Esophagus (tissue), 2 donors: ENCODE measurements around the gene ADCYAP1R1. TPM values are rescaled to one million over a fixed set of nuclear protein-coding genes. Genes with fewer than 3 reads are reported as not detected.
A peak's percentile ranks its signal among the peaks of the same experiment; 100 is the strongest.

ENCODE experiments used
- H3K27ac ChIP-seq, 2 donors: one replicate each; pipeline ENCODE4 v1.5.1; 2013; ENCODE audit warnings: low read depth in 2 of 2, mild to moderate bottlenecking in 2 of 2, inconsistent platforms in 1 of 2, low read length in 1 of 2, moderate library complexity in 1 of 2
- H3K27me3 ChIP-seq, 2 donors: one replicate each; pipeline ENCODE4 v1.6.1; 2013; ENCODE audit warnings: low read length in 2 of 2, control low read depth in 1 of 2, mild to moderate bottlenecking in 1 of 2; ENCODE audit not compliant: insufficient read depth in 2 of 2, control insufficient read depth in 1 of 2
- H3K36me3 ChIP-seq, 2 donors: one replicate each; pipeline ENCODE4 v1.6.1; 2013; ENCODE audit warnings: low read length in 1 of 2; ENCODE audit not compliant: control insufficient read depth in 2 of 2, insufficient read depth in 2 of 2
- H3K4me1 ChIP-seq, 2 donors: one replicate each; pipeline ENCODE4 v1.6.1; 2013; ENCODE audit warnings: low read length in 1 of 2; ENCODE audit not compliant: control insufficient read depth in 2 of 2, insufficient read depth in 2 of 2
- H3K4me3 ChIP-seq, 2 donors: one replicate each; pipeline ENCODE4 v1.5.1; 2013; ENCODE audit warnings: low read length in 2 of 2, mild to moderate bottlenecking in 2 of 2, low read depth in 1 of 2, moderate library complexity in 1 of 2
- H3K9me3 ChIP-seq, 2 donors: one replicate each; pipeline ENCODE4 v1.6.1; 2013; ENCODE audit warnings: mild to moderate bottlenecking in 2 of 2, low read depth in 1 of 2, low read length in 1 of 2, moderate library complexity in 1 of 2; ENCODE audit not compliant: control insufficient read depth in 2 of 2, insufficient read depth in 1 of 2
- WGBS, 2 donors: extraction: QIAGEN DNeasy Blood & Tissue Kit; methylation state at CpG; one replicate each; pipeline ENCODE4 v1.1.7; 2013; 5-methylcytosine and 5-hydroxymethylcytosine counted together
- polyA plus RNA-seq, 2 donors: library from polyadenylated mRNA; stranded (reverse); fragments of 200-250 nt; gene quantifications; one replicate each; pipeline ENCODE4 v1.2.3, GENCODE V29; 2013
- donor health status: healthy with polysubstance abuse.
- donor health status: Bipolar disorder and iron deficiency.

Gene ADCYAP1R1
- polyA plus RNA-seq: under 1 TPM; 0.11 to 0.12 TPM

GRCh38 chr7:31051598-31052486, at the start of gene ADCYAP1R1:
ADCYAP1R1 (plus strand) TSS chr7:31052308; CDS start chr7:31063265, 10,957 bp downstream.
- Histone ChIP-seq H3K27ac (no peak within 1 kb of the TSS), H3K4me3 (peak within 1 kb of the TSS; percentile 4 to 28), H3K27me3 (peaks cover 6% of the 10 kb centered on the region in 2 donors), H3K4me1 (no peaks in the 10 kb centered on the region), H3K36me3 (no peaks in the 10 kb centered on the region), H3K9me3 (no peaks in the 10 kb centered on the region)
- 4 to 13% methylated on average over 28 to 56 of the region's 56 CpGs for WGBS, 2 donors

DNA sequence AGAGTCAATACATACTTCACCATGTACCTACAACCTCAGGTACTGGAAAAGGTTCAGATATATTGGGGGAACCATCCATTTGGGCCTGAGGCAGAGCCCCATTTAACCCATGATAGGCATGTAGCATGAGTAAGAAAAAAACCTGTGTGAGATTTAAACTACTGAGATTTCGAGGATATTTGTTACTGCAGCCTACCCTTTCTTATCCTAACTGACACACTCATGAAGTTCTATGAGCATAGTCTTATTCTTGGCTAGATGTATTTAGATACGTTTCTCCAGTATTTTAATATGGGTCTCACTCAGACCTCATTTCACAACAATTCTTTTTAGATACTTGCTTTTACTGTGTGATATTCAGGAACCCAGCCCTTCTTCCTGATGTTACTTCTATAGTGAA, 49.0 kb upstream of the ADCYAP1R1 start:
- Histone ChIP-seq H3K4me1 (no peaks in the 10 kb centered on the region), H3K27ac (no peak overlapping the region), H3K27me3 (no peaks in the 10 kb centered on the region), H3K9me3 (no peaks in the 10 kb centered on the region), H3K36me3 (no peaks in the 10 kb centered on the region), H3K4me3 (no peak overlapping the region)
- 83 to 87% methylated on average over 2 of the region's 2 CpGs for WGBS, 2 donors

GRCh38 chr7:31003721-31004120, 48.4 kb upstream of the ADCYAP1R1 start:
- Histone ChIP-seq H3K4me3 (no peak overlapping the region), H3K27ac (no peak overlapping the region), H3K9me3 (no peaks in the 10 kb centered on the region), H3K4me1 (no peaks in the 10 kb centered on the region), H3K27me3 (no peaks in the 10 kb centered on the region), H3K36me3 (no peaks in the 10 kb centered on the region)
- WGBS, 2 donors: 93 to 94% methylated on average over 6 of the region's 6 CpGs

- H3K4me3 ChIP-seq: no peak overlapping the region
- no peaks in the 10 kb centered on the region for H3K9me3 ChIP-seq
- 41 to 53% methylated on average over 1 of the region's 1 CpG for WGBS, 2 donors
- no peaks in the 10 kb centered on the region for H3K27me3 ChIP-seq
- H3K27ac ChIP-seq: no peak overlapping the region
- no peaks in the 10 kb centered on the region for H3K36me3 ChIP-seq
- H3K4me1 ChIP-seq: no peaks in the 10 kb centered on the region
Measured at GRCh38 chr7:31004393-31004792, 47.7 kb upstream of the ADCYAP1R1 start.

- Histone ChIP-seq H3K4me1 (no peaks in the 10 kb centered on the region), H3K27ac (no peak overlapping the region), H3K27me3 (no peaks in the 10 kb centered on the region), H3K9me3 (no peaks in the 10 kb centered on the region), H3K36me3 (no peaks in the 10 kb centered on the region), H3K4me3 (no peak overlapping the region)
- WGBS, 2 donors: 47 to 61% methylated on average over 6 of the region's 6 CpGs
Measured at GRCh38 chr7:31006857-31007256, 45.3 kb upstream of the ADCYAP1R1 start.

GRCh38 chr7:31007634-31008033, 44.5 kb upstream of the ADCYAP1R1 start:
- Histone ChIP-seq H3K36me3 (no peaks in the 10 kb centered on the region), H3K27ac (no peak overlapping the region), H3K4me3 (no peak overlapping the region), H3K27me3 (no peaks in the 10 kb centered on the region), H3K4me1 (no peaks in the 10 kb centered on the region), H3K9me3 (no peaks in the 10 kb centered on the region)
- 62 to 63% methylated on average over 5 of the region's 5 CpGs for WGBS, 2 donors

- H3K36me3 ChIP-seq: no peaks in the 10 kb centered on the region
- peaks cover 0 to 3% of the 10 kb centered on the region in 2 donors for H3K4me1 ChIP-seq
- whole genome bisulfite sequencing, 2 donors: 77 to 81% methylated on average over 3 of the region's 3 CpGs
- H3K27ac ChIP-seq: no peak overlapping the region
- H3K9me3 ChIP-seq: no peaks in the 10 kb centered on the region
- H3K4me3 ChIP-seq: no peak overlapping the region
- H3K27me3 ChIP-seq: no peaks in the 10 kb centered on the region
Measured at GRCh38 chr7:31014826-31015225, 37.3 kb upstream of the ADCYAP1R1 start.

DNA sequence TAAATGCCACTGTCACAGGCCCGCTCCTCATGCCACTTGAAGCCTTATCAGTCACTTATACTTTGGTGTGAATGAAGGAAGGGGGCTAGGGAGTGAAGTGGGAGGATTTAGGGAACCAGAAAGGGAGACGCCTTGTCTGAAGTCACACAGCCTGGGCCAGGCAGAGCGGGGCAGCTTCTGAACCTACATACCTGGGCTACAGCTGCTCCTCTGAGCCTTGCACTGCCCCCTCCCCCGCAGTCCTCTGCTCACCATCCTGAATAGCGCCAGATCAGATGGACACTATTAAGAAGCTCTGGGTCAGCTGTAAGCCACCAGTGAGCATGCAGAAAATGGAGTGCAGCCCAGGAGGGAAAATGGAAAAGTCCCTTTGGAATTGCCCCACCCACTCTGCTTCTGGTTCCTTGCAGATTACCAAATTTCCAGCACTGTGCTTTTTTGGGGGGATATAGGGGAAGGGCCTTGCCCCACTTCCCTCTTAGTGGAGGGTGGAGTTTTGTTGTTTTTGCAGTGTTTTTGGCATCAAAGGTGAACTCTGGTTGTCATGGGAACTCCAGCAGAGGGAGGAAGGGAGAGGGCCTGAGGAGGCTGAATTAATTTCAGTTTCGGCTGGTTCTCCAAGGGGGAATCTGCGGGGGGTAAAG, 35.0 kb upstream of the ADCYAP1R1 start:
- Histone ChIP-seq H3K27me3 (no peaks in the 10 kb centered on the region), H3K27ac (no peak overlapping the region), H3K4me1 (peaks cover 0 to 3% of the 10 kb centered on the region in 2 donors), H3K36me3 (no peaks in the 10 kb centered on the region), H3K4me3 (no peak overlapping the region), H3K9me3 (no peaks in the 10 kb centered on the region)
- 79 to 83% methylated on average over 7 of the region's 7 CpGs for WGBS, 2 donors

DNA sequence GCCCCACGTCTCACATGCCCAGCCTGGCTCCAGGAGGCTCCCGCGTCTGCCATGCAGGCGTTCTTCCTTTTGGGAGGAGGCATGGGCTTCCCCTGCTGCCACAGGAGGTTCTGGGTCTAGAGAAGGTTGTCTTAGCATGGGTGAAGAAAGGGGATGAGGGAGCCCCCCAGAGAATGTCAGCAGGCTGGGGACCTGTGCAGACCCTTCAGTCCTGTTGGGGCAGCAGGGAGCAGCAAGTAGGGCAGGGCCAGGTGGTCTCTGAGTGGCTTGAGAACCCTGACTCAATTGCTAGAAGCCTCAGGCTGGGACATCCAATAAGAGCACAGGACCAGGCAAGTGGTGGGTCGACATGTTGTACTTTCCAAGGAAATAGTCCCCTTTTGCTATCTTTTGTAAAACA, 34.4 kb upstream of the ADCYAP1R1 start:
- no peaks in the 10 kb centered on the region for H3K36me3 ChIP-seq
- H3K27me3 ChIP-seq: no peaks in the 10 kb centered on the region
- WGBS, 2 donors: 82 to 88% methylated on average over 5 of the region's 5 CpGs
- no peak overlapping the region for H3K4me3 ChIP-seq
- peaks cover 0 to 3% of the 10 kb centered on the region in 2 donors for H3K4me1 ChIP-seq
- H3K27ac ChIP-seq: no peak overlapping the region
- H3K9me3 ChIP-seq: no peaks in the 10 kb centered on the region
